Keratinocyte (primary cell): ENCODE measurements around the gene TSTD1.
"Not testable (repeated sequence)": the region's sequence is repeated elsewhere in the genome, so short reads cannot be mapped to it uniquely, and the experiment has no call there.

ENCODE experiments used
- CTCF ChIP-seq, 3 experiments: IDR thresholded peaks in 1 of 3; conservative IDR thresholded peaks in 1 of 3; optimal IDR thresholded peaks in 1 of 3; 2 replicates in 2 of 3; 3 replicates in 1 of 3; pipeline versions ENCODE3 to v1.5.1; 2011; ENCODE audit warnings: low read length in 3 of 3, mild to moderate bottlenecking in 3 of 3, moderate library complexity in 2 of 3, control low read depth in 1 of 3, inconsistent platforms in 1 of 3; ENCODE audit not compliant: insufficient read depth in 2 of 3; ENCODE audit errors: extremely low read depth in 1 of 3
- EZH2 ChIP-seq: IDR thresholded peaks from one replicate; pipeline ENCODE4 v1.6.1; 2012; ENCODE audit warnings: inconsistent platforms, mild to moderate bottlenecking, low read length, moderate library complexity

GRCh38 chr1:161065681-161066080, 26.9 kb upstream of the TSTD1 start:
- TF ChIP-seq CTCF (optimal IDR thresholded peaks at IDR 0.05 in 1 of 3, IDR thresholded peaks at IDR 0.05 in 1 of 3, conservative IDR thresholded peaks at IDR 0.05 in 1 of 3; ENCODE audit: extremely low read depth in 1 of 3, insufficient read depth in 2 of 3, low read length in 3 of 3); EZH2: not testable (repeated sequence)
